ENCODE data around the gene MED12L.

GRCh38 chr3:151306168-151306810 lies 220.8 kb downstream of the MED12L start:
- TF ChIP-seq EZH2 (IDR thresholded peaks at IDR 0.05) (no peak), POLR2AphosphoS5 (IDR thresholded peaks at IDR 0.05; ENCODE audit: borderline replicate concordance, low read depth, low read length) (no peak), FOXP2 (optimal IDR thresholded peaks at IDR 0.05; ENCODE audit: control extremely low read depth, extremely low read length, insufficient read depth) (no peak)

All from SK-N-MC (cell line).